Mucosa of gallbladder (tissue), 1 donor: ENCODE measurements around the gene HSFX2. TPM values are rescaled to one million over a fixed set of nuclear protein-coding genes. Genes with fewer than 3 reads are reported as not detected.
"Not testable (repeated sequence)": the region's sequence is repeated elsewhere in the genome, so short reads cannot be mapped to it uniquely, and the experiment has no call there.

ENCODE experiments used
- DNase-seq: peaks from one replicate; pipeline ENCODE4 v3.0.0-alpha.2; 2020; ENCODE audit warnings: low spot score
- total RNA-seq: library from RNA; stranded (reverse); gene quantifications from one replicate; pipeline ENCODE4 v1.2.1, GENCODE V29; 2021
- donor health status: DM: no; HTN: no; CAD: no.

The HSFX2 gene
- total RNA-seq, 1 donor from 2014 or later: 0.83 TPM

GRCh38 chrX:149587359-149587758 lies 7.8 kb downstream of the HSFX2 start, which contains the start of gene MAGEA9B:
Gene MAGEA9B, minus strand, starts transcription at chrX:149587459. Its CDS starts 4,280 bp downstream, at chrX:149583179.
- not testable (repeated sequence) for DNase-seq

- DNase-seq: not testable (repeated sequence)
These were observed 9.5 kb downstream of the HSFX2 start for GRCh38 chrX:149585631-149586030.

GRCh38 chrX:149573456-149573855 lies 21.7 kb downstream of the HSFX2 start:
- DNase-seq: not testable (repeated sequence)

GRCh38 chrX:149572743-149573142 lies 22.4 kb downstream of the HSFX2 start:
- DNase-seq: no peak

- no peak for DNase-seq
These were observed 23.3 kb downstream of the HSFX2 start for GRCh38 chrX:149571770-149572169.

GRCh38 chrX:149570668-149571067 lies 24.4 kb downstream of the HSFX2 start:
- no peak for DNase-seq

GRCh38 chrX:149569770-149570169 lies 25.3 kb downstream of the HSFX2 start:
- DNase-seq: no peak

GRCh38 chrX:149568701-149569296 lies 26.3 kb downstream of the HSFX2 start:
- DNase-seq: no peak

GRCh38 chrX:149567621-149568417 lies 27.3 kb downstream of the HSFX2 start:
- DNase-seq: no peak

- no peak for DNase-seq
These were observed 31.8 kb downstream of the HSFX2 start for GRCh38 chrX:149563359-149563758.

- not testable (repeated sequence) for DNase-seq
These were observed 39.9 kb downstream of the HSFX2 start for GRCh38 chrX:149555251-149555650.

- not testable (repeated sequence) for DNase-seq
These were observed 43.2 kb downstream of the HSFX2 start for GRCh38 chrX:149551939-149552248.

- not testable (repeated sequence) for DNase-seq
These were observed 43.7 kb downstream of the HSFX2 start for GRCh38 chrX:149551245-149551938.

- not testable (repeated sequence) for DNase-seq
These were observed 44.7 kb downstream of the HSFX2 start for GRCh38 chrX:149550454-149550853.

GRCh38 chrX:149549701-149550100 lies 45.4 kb downstream of the HSFX2 start, which contains the start of gene HSFX3:
Gene HSFX3, minus strand, starts transcription at chrX:149549924. Its CDS starts 72 bp downstream, at chrX:149549852.
- not testable (repeated sequence) for DNase-seq

GRCh38 chrX:149547782-149548181 lies 47.3 kb downstream of the HSFX2 start:
- DNase-seq: not testable (repeated sequence)

GRCh38 chrX:149546962-149547361 lies 48.2 kb downstream of the HSFX2 start:
- DNase-seq: not testable (repeated sequence)

- not testable (repeated sequence) for DNase-seq
These were observed 49.3 kb downstream of the HSFX2 start for GRCh38 chrX:149545545-149546543.
